DND-41 (cell line): ENCODE data around the gene TYMS.

ENCODE experiments used
- ATAC-seq: fragments of 200-7000 bp; cut with Tn5 transposase; 3 replicates; pipeline ENCODE4 v1.9.1; 2021; ENCODE audit warnings: low read depth; ENCODE audit not compliant: insufficient read depth
- DNase-seq: peaks from one replicate; pipeline ENCODE4 v3.0.0-alpha.2; 2020
- H2AFZ ChIP-seq: 2 replicates; pipeline ENCODE4 v1.6.0; 2012; ENCODE audit warnings: low read depth, low read length
- H3K27ac ChIP-seq: 2 replicates; pipeline ENCODE4 v1.5.1; 2012; ENCODE audit warnings: low read length, inconsistent platforms
- H3K27me3 ChIP-seq: fragments of 200-600 bp; sonication (generic); 2 replicates; pipeline ENCODE4 v1.6.0; 2012; ENCODE audit warnings: low read length, mild to moderate bottlenecking, inconsistent platforms; ENCODE audit not compliant: insufficient read depth, poor library complexity
- H3K36me3 ChIP-seq: 2 replicates; pipeline ENCODE4 v1.5.1; 2012; ENCODE audit warnings: low read length, inconsistent platforms; ENCODE audit not compliant: insufficient read depth
- H3K4me1 ChIP-seq: 2 replicates; pipeline ENCODE4 v1.5.1; 2012; ENCODE audit warnings: mild to moderate bottlenecking, low read length; ENCODE audit not compliant: insufficient read depth
- H3K4me2 ChIP-seq: 2 replicates; pipeline ENCODE4 v1.6.0; 2012; ENCODE audit warnings: mild to moderate bottlenecking, moderate library complexity, low read length, inconsistent platforms; ENCODE audit not compliant: insufficient read depth
- H3K4me3 ChIP-seq, 2 experiments: fragments of 200-600 bp in 1 of 2; shearing (Covaris generic) in 1 of 2; 2 replicates each; pipeline ENCODE4 v1.5.1; 2012 to 2016; ENCODE audit warnings: inconsistent platforms in 2 of 2, low read length in 2 of 2, mild to moderate bottlenecking in 2 of 2, low read depth in 1 of 2, moderate library complexity in 1 of 2
- H3K79me2 ChIP-seq: 2 replicates; pipeline ENCODE4 v1.6.0; 2012; ENCODE audit warnings: low read length, inconsistent platforms; ENCODE audit not compliant: insufficient read depth
- H3K9ac ChIP-seq: 2 replicates; pipeline ENCODE4 v1.6.0; 2012; ENCODE audit warnings: low read depth, mild to moderate bottlenecking, inconsistent platforms, low read length, moderate library complexity
- H3K9me3 ChIP-seq: 2 replicates; pipeline ENCODE4 v1.5.1; 2012; ENCODE audit warnings: low read length, moderate library complexity, mild to moderate bottlenecking, inconsistent platforms; ENCODE audit not compliant: insufficient read depth, severe bottlenecking
- H4K20me1 ChIP-seq: 2 replicates; pipeline ENCODE4 v1.6.0; 2012; ENCODE audit warnings: low read length; ENCODE audit not compliant: insufficient read depth
- CTCF ChIP-seq: IDR thresholded peaks from 2 replicates; pipeline ENCODE4 v1.5.1; 2012; ENCODE audit warnings: borderline replicate concordance, low read length, moderate library complexity, mild to moderate bottlenecking; ENCODE audit not compliant: poor library complexity, severe bottlenecking; ENCODE audit errors: extremely low read depth
- EZH2 ChIP-seq: IDR thresholded peaks from 3 replicates; pipeline ENCODE4 v1.6.1; 2012; ENCODE audit warnings: borderline replicate concordance, low read depth, mild to moderate bottlenecking, moderate library complexity, low read length, inconsistent platforms; ENCODE audit not compliant: severe bottlenecking

The TYMS gene

DNA sequence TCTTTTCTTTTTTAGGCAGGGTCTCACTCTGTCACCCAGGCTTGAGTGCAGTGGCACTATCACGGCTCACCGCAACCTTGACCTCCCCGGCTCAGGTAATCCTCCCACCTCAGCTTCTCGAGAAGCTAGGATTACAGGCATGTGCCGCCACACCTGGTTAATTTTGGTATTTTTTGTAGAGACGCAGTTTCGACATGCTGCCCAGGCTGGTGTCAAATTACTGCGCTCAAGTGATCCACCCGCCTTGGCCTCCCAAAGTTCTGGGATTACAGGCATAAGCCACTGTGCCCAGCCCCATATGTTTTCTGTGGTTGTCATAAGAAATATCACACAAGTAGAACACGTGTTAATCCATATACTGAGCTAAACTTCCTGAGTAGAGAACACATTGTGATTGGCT, 40.3 kb downstream of the TYMS start:
- no peak overlapping the region for H3K4me3 ChIP-seq
- H3K27ac ChIP-seq: no peak overlapping the region
- TF ChIP-seq EZH2 (no peak), CTCF (no peak)
- no peak overlapping the region for H3K9ac ChIP-seq
- H3K27me3 ChIP-seq: no peaks in the 10 kb centered on the region
- no peaks in the 10 kb centered on the region for H3K79me2 ChIP-seq
- ATAC-seq (no peak), DNase-seq (no peak)
- H3K4me2 ChIP-seq: no peak overlapping the region
- H3K36me3 ChIP-seq: no peaks in the 10 kb centered on the region
- no peaks in the 10 kb centered on the region for H3K9me3 ChIP-seq
- H4K20me1 ChIP-seq: no peaks in the 10 kb centered on the region
- H2AFZ ChIP-seq: no peak overlapping the region
- peaks cover 14% of the 10 kb centered on the region for H3K4me1 ChIP-seq

DNA sequence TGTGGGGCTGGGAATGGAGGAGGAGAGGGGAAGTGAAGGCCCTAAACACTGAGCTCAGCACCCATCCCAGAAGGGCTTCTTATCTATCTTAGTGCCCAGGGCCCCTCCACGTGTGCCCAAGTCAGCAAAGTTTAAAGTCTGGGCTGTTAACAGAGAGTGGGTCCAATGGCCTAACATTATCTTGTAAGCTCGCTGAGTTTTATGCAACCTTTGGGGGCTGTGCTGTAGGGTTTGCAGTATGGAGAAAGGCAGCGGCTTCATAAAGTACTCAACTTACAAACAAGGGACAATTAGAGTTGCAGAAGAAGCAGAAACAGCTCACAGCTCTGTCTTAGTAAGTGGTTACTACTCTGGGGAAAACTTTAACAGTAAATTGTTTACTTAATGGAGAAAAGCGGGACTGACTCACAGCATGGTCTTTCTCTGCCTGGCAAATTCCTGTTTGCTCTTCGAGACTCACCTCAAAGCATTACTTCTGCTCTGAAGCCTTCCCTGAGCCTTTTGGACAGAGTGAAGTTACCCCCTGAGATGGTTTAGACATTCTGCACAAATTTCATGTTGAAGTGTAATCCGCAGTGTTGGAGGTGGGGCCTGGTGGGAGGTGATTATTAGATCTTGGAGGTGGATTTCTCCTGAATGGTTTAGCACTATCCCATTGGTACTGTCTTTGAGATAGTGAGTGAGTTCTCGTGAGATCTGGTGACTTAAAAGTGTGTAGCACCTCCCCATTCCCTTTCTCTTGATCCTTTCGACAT, 45.9 kb downstream of the TYMS start:
- Histone ChIP-seq H3K27me3 (no peaks in the 10 kb centered on the region), H2AFZ (peak overlapping the region; percentile 22; the same call in 1 of the 2 replicates), H3K4me2 (no peak overlapping the region), H3K4me3 (no peak overlapping the region), H3K27ac (no peak overlapping the region), H3K9ac (no peak overlapping the region), H4K20me1 (no peaks in the 10 kb centered on the region), H3K4me1 (no peaks in the 10 kb centered on the region), H3K36me3 (no peaks in the 10 kb centered on the region), H3K9me3 (no peaks in the 10 kb centered on the region), H3K79me2 (no peaks in the 10 kb centered on the region)
- TF ChIP-seq EZH2: no peak
- TF ChIP-seq CTCF: no peak
- DNase-seq: no peak
- no peak for ATAC-seq

GRCh38 chr18:706405-706804, 49.0 kb downstream of the TYMS start:
- no peak for DNase-seq
- no peak for TF ChIP-seq EZH2
- no peak for TF ChIP-seq CTCF
- Histone ChIP-seq H3K4me1 (peaks cover 3% of the 10 kb centered on the region), H3K27me3 (no peaks in the 10 kb centered on the region), H3K36me3 (no peaks in the 10 kb centered on the region), H3K9ac (no peak overlapping the region), H3K27ac (no peak overlapping the region), H3K4me2 (no peak overlapping the region), H3K9me3 (no peaks in the 10 kb centered on the region), H4K20me1 (no peaks in the 10 kb centered on the region), H3K4me3 (no peak overlapping the region), H2AFZ (no peak overlapping the region), H3K79me2 (no peaks in the 10 kb centered on the region)
- no peak for ATAC-seq
